Mesenchymal stem cell (in vitro differentiated cells and primary cell): ENCODE results near the gene CNTF.

Source experiments
- DNase-seq: peaks from one replicate; pipeline ENCODE4 v3.0.0-alpha.2; 2013
- H2AFZ ChIP-seq: one replicate; pipeline ENCODE4 v1.6.1; 2013; ENCODE audit warnings: low read depth, mild to moderate bottlenecking, control low read depth, inconsistent platforms, low read length, moderate library complexity
- H2AK5ac ChIP-seq: 2 replicates; pipeline ENCODE4 v1.6.1; 2013; ENCODE audit warnings: low read length, moderate library complexity, mild to moderate bottlenecking, inconsistent platforms; ENCODE audit not compliant: severe bottlenecking
- H2BK120ac ChIP-seq: one replicate; pipeline ENCODE4 v1.6.1; 2013; ENCODE audit warnings: low read depth, mild to moderate bottlenecking, inconsistent platforms, low read length, moderate library complexity
- H2BK12ac ChIP-seq, 2 experiments: one replicate each; pipeline ENCODE4 v1.6.1; 2013; ENCODE audit warnings: inconsistent platforms in 2 of 2, low read length in 2 of 2, mild to moderate bottlenecking in 2 of 2, moderate library complexity in 2 of 2, control low read depth in 1 of 2
- H2BK15ac ChIP-seq: one replicate; pipeline ENCODE4 v1.6.1; 2013; ENCODE audit warnings: mild to moderate bottlenecking, low read depth, inconsistent platforms; ENCODE audit not compliant: poor library complexity, severe bottlenecking
- H2BK5ac ChIP-seq: 2 replicates; pipeline ENCODE4 v1.6.1; 2013; ENCODE audit warnings: low read depth, mild to moderate bottlenecking, low read length, control low read depth, inconsistent platforms; ENCODE audit not compliant: poor library complexity, severe bottlenecking
- H3K14ac ChIP-seq, 2 experiments: one replicate each; pipeline ENCODE4 v1.6.1; 2013; ENCODE audit warnings: inconsistent platforms in 2 of 2, low read length in 2 of 2, control low read depth in 1 of 2, mild to moderate bottlenecking in 1 of 2, moderate library complexity in 1 of 2
- H3K18ac ChIP-seq, 2 experiments: one replicate each; pipeline ENCODE4 v1.6.1; 2013; ENCODE audit warnings: inconsistent platforms in 2 of 2, low read length in 2 of 2, control low read depth in 1 of 2, low read depth in 1 of 2, mild to moderate bottlenecking in 1 of 2
- H3K23ac ChIP-seq, 2 experiments: one replicate each; pipeline ENCODE4 v1.6.1; 2013; ENCODE audit warnings: inconsistent platforms in 2 of 2, low read length in 2 of 2, mild to moderate bottlenecking in 2 of 2, moderate library complexity in 2 of 2, control low read depth in 1 of 2
- H3K27ac ChIP-seq: 2 replicates; pipeline ENCODE4 v1.5.1; 2013; ENCODE audit warnings: mild to moderate bottlenecking, moderate library complexity, low read length, control low read depth, inconsistent platforms; ENCODE audit not compliant: poor library complexity, severe bottlenecking
- H3K27me3 ChIP-seq, 2 experiments: 2 replicates each; pipeline versions ENCODE4 v1.6.1 to v1.7.0; 2013; ENCODE audit warnings: low read length in 2 of 2, mild to moderate bottlenecking in 2 of 2, moderate library complexity in 2 of 2, control low read depth in 1 of 2, inconsistent platforms in 1 of 2; ENCODE audit not compliant: control insufficient read depth in 1 of 2, insufficient read depth in 1 of 2
- H3K36me3 ChIP-seq, 2 experiments: 2 replicates each; pipeline versions ENCODE4 v1.6.1 to v1.7.0; 2013; ENCODE audit warnings: low read length in 2 of 2, control low read depth in 1 of 2, inconsistent platforms in 1 of 2, low read depth in 1 of 2, mild to moderate bottlenecking in 1 of 2; ENCODE audit not compliant: insufficient read depth in 2 of 2, control insufficient read depth in 1 of 2
- H3K4ac ChIP-seq, 2 experiments: one replicate each; pipeline ENCODE4 v1.6.1; 2013; ENCODE audit warnings: inconsistent platforms in 2 of 2, low read length in 2 of 2, mild to moderate bottlenecking in 2 of 2, moderate library complexity in 2 of 2, control low read depth in 1 of 2, low read depth in 1 of 2
- H3K4me1 ChIP-seq: 2 replicates; pipeline ENCODE4 v1.6.1; 2013; ENCODE audit warnings: low read depth, low read length, control low read depth; ENCODE audit not compliant: control insufficient read depth, insufficient read depth
- H3K4me2 ChIP-seq: 2 replicates; pipeline ENCODE4 v1.6.1; 2013; ENCODE audit warnings: low read length, mild to moderate bottlenecking, inconsistent platforms; ENCODE audit not compliant: poor library complexity, severe bottlenecking
- H3K4me3 ChIP-seq, 2 experiments: 2 replicates each; pipeline versions ENCODE4 v1.5.1 to v1.7.0; 2013; ENCODE audit warnings: low read length in 2 of 2, mild to moderate bottlenecking in 2 of 2, control low read depth in 1 of 2, low read depth in 1 of 2; ENCODE audit not compliant: insufficient read depth in 1 of 2
- H3K79me1 ChIP-seq: replicated peaks from 2 replicates; pipeline ENCODE4 v1.6.1; 2013; ENCODE audit warnings: mild to moderate bottlenecking, control low read depth, low read length, inconsistent platforms; ENCODE audit not compliant: poor library complexity, severe bottlenecking
- H3K9ac ChIP-seq: 2 replicates; pipeline ENCODE4 v1.7.0; 2013; ENCODE audit warnings: mild to moderate bottlenecking, low read length, moderate library complexity
- H3K9me3 ChIP-seq: 2 replicates; pipeline ENCODE4 v1.7.0; 2013; ENCODE audit warnings: mild to moderate bottlenecking, low read length; ENCODE audit not compliant: control insufficient read depth
- H4K8ac ChIP-seq: one replicate; pipeline ENCODE4 v1.6.1; 2013; ENCODE audit warnings: inconsistent platforms, mild to moderate bottlenecking, low read length, moderate library complexity
- H4K91ac ChIP-seq: one replicate; pipeline ENCODE4 v1.6.1; 2013; ENCODE audit warnings: mild to moderate bottlenecking, low read length, inconsistent platforms
- WGBS: methylation state at CpG from one replicate; pipeline ENCODE4 v1.1.7; 2013; ENCODE audit warnings: mixed read lengths; 5-methylcytosine and 5-hydroxymethylcytosine counted together

CNTF gene

DNA sequence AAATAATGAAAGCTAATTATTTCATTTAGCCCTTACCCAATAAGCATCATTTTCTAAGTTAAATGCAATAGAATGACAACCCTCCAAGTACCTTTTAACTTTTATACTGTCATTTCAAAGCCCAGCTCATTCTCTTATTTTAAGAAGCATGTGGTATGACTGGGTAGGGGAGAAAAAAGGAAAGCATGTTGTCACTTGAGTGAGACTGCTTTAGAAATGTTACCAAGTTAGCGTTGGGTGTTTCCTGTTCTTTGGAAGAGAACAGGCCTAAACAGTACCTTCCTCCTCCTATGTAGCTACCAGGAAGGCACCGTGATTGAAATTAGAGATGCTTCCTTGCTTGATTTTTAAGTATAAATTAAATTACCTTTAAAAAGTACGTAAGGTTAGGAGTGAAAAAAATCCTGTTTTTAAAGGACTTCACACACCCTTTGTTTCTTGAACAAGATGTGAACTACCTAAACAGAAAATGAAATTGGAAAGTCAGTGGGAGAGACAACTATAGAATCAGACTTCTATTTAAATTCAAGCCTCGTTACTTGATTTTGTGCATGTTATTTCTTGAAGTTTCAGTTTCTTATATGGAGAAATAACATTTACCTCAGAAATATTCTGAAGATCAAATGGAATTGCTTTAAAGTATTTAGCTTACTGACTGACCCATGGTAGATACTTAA, 741 bp upstream of the CNTF start:
- Histone ChIP-seq H3K79me1 (peaks cover 24% of the 10 kb centered on the region), H2BK12ac (no peak overlapping the region), H2AFZ (no peak overlapping the region), H3K9me3 (no peaks in the 10 kb centered on the region), H3K4me1 (peaks cover 5% of the 10 kb centered on the region), H3K36me3 (peaks cover 22 to 92% of the 10 kb centered on the region in 2 experiments), H3K9ac (peak overlapping the region; percentile 7), H4K8ac (no peak overlapping the region), H2AK5ac (no peak overlapping the region), H3K23ac (no peak overlapping the region), H3K4ac (no peak overlapping the region), H2BK5ac (no peak overlapping the region), H3K18ac (no peak overlapping the region), H3K4me3 (no peak overlapping the region), H3K27me3 (no peaks in the 10 kb centered on the region), H3K27ac (no peak overlapping the region), H3K4me2 (no peak overlapping the region), H2BK15ac (no peak overlapping the region), H3K14ac (no peak overlapping the region), H2BK120ac (no peak overlapping the region), H4K91ac (no peak overlapping the region)
- no CpG with 5 or more reads among the region's 4 CpGs for WGBS
- no peak for DNase-seq

- Histone ChIP-seq H3K14ac (no peak overlapping the region), H2BK5ac (no peak overlapping the region), H3K18ac (no peak overlapping the region), H3K27me3 (no peaks in the 10 kb centered on the region), H3K9ac (no peak overlapping the region), H3K36me3 (peaks cover 13 to 62% of the 10 kb centered on the region in 2 experiments), H4K91ac (no peak overlapping the region), H3K4ac (no peak overlapping the region), H2AK5ac (peak overlapping the region; percentile 35), H3K4me1 (peaks cover 9% of the 10 kb centered on the region), H2BK12ac (no peak overlapping the region), H4K8ac (peak overlapping the region; percentile 32), H2BK15ac (no peak overlapping the region), H2BK120ac (no peak overlapping the region), H3K9me3 (no peaks in the 10 kb centered on the region), H3K79me1 (peaks cover 12% of the 10 kb centered on the region), H3K4me2 (no peak overlapping the region), H2AFZ (no peak overlapping the region), H3K23ac (no peak overlapping the region), H3K27ac (peak overlapping the region; percentile 79), H3K4me3 (no peak overlapping the region)
- WGBS = 97% methylated on average over 4 of the region's 4 CpGs
- no peak for DNase-seq
These were observed 2.6 kb downstream of the CNTF start for GRCh38 chr11:58625086-58625485.

GRCh38 chr11:58625826-58626460, 3.5 kb downstream of the CNTF start:
- H3K27ac ChIP-seq = peak overlapping the region; percentile 93
- H2BK12ac ChIP-seq = no peak overlapping the region
- no peak overlapping the region for H2AFZ ChIP-seq
- H3K27me3 ChIP-seq = no peaks in the 10 kb centered on the region
- H2BK120ac ChIP-seq = no peak overlapping the region
- 71% methylated on average over 2 of the region's 4 CpGs for WGBS
- peaks cover 13 to 53% of the 10 kb centered on the region in 2 experiments for H3K36me3 ChIP-seq
- H2BK5ac ChIP-seq = no peak overlapping the region
- DNase-seq = peak; percentile 63
- H3K4ac ChIP-seq = no peak overlapping the region
- peak overlapping the region; percentile 39 for H3K9ac ChIP-seq
- H2BK15ac ChIP-seq = no peak overlapping the region
- H3K9me3 ChIP-seq = no peaks in the 10 kb centered on the region
- no peak overlapping the region for H3K14ac ChIP-seq
- no peak overlapping the region for H2AK5ac ChIP-seq
- no peak overlapping the region for H3K23ac ChIP-seq
- H3K18ac ChIP-seq = no peak overlapping the region
- peak overlapping the region; percentile 35 for H3K4me2 ChIP-seq
- H3K4me1 ChIP-seq = peaks cover 9% of the 10 kb centered on the region
- peaks cover 11% of the 10 kb centered on the region for H3K79me1 ChIP-seq
- H3K4me3 ChIP-seq = peak overlapping the region in 1 of 2 experiments; percentile 1
- no peak overlapping the region for H4K8ac ChIP-seq
- H4K91ac ChIP-seq = no peak overlapping the region

- peak overlapping the region; percentile 59 for H2BK5ac ChIP-seq
- no peak overlapping the region for H2BK120ac ChIP-seq
- H4K8ac ChIP-seq = no peak overlapping the region
- no peak overlapping the region for H3K23ac ChIP-seq
- no peak overlapping the region for H2BK15ac ChIP-seq
- H2AK5ac ChIP-seq = peak overlapping the region; percentile 92
- DNase-seq = peak; percentile 17
- H3K27me3 ChIP-seq = no peaks in the 10 kb centered on the region
- H3K36me3 ChIP-seq = peaks cover 13 to 49% of the 10 kb centered on the region in 2 experiments
- no peak overlapping the region for H2AFZ ChIP-seq
- no peak overlapping the region for H2BK12ac ChIP-seq
- H3K4me2 ChIP-seq = no peak overlapping the region
- peaks cover 10% of the 10 kb centered on the region for H3K79me1 ChIP-seq
- H3K4me3 ChIP-seq = peak overlapping the region in 1 of 2 experiments; percentile 10
- peak overlapping the region; percentile 71 for H3K9ac ChIP-seq
- 84% methylated on average over 3 of the region's 4 CpGs for WGBS
- no peak overlapping the region for H3K4ac ChIP-seq
- H3K14ac ChIP-seq = no peak overlapping the region
- no peaks in the 10 kb centered on the region for H3K9me3 ChIP-seq
- H4K91ac ChIP-seq = no peak overlapping the region
- H3K4me1 ChIP-seq = peaks cover 9% of the 10 kb centered on the region
- peak overlapping the region; percentile 88 for H3K27ac ChIP-seq
- no peak overlapping the region for H3K18ac ChIP-seq
These were observed 4.5 kb downstream of the CNTF start for GRCh38 chr11:58626934-58627483.
